ENCODE data around the gene SNTB2. TPM values are rescaled to one million over a fixed set of nuclear protein-coding genes. Genes with fewer than 3 reads are reported as not detected.

The SNTB2 gene
- total and polyA plus RNA-seq, 2 of the 8 experiments (the other 6 are each of a cell fraction or from before 2014, with no cell fraction given) = 6.0 to 16.1 TPM

DNA sequence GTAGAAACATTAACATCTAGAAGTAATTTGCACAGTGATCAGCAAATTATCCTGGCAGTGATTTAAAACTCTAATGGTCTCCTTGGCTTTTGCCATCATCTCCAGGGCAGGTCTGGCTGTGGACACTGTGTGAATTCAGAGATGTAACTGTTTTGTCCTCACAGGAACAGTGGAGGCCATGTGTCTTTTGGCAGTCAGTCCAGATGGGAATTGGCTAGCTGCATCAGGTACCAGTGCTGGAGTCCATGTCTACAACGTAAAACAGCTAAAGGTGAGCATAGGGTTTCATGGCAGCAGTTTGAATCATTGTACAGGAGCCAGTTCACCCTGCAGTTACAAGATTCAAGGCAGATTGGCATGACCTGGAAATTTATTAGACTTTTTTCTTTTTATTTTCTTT is 26.8 kb upstream of the SNTB2 start (continued):
- no peak for TF ChIP-seq CBX5 (IDR thresholded peaks at IDR 0.05; ENCODE audit: low read depth, low read length)
- no peak for TF ChIP-seq ZNF274 (IDR thresholded peaks at IDR 0.05; ENCODE audit: borderline replicate concordance, extremely low read depth, low read length)
